ENCODE results near the gene CADM4. TPM values are rescaled to one million over a fixed set of nuclear protein-coding genes. Genes with fewer than 3 reads are reported as not detected.

CADM4 gene
- total and polyA plus RNA-seq, 9 of the 15 experiments (the other 6 are each of a cell fraction or from before 2014, with no cell fraction given) = 0.03 to 4.6 (median 1.3) TPM

DNA sequence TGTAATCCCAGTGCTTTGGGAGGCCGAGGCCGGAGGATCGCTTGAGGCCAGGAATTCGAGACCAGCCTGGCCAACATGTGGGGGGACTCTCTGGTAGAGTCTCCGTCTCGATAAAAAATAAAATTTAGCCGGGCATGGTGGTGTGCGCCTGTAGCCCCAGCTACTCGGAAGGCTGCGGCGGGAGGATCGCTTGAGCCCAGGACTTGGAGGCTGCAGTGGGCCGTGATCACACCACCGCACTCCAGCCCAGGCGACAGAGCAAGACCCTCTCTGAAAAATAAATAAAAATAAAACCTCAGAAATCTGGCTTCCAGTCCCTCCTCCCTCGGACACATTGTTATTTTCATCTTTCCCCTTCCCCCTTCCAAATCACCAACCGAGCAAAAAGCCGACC lies 44.0 kb downstream of the CADM4 start (continued):
- TF ChIP-seq, protein P1, sequence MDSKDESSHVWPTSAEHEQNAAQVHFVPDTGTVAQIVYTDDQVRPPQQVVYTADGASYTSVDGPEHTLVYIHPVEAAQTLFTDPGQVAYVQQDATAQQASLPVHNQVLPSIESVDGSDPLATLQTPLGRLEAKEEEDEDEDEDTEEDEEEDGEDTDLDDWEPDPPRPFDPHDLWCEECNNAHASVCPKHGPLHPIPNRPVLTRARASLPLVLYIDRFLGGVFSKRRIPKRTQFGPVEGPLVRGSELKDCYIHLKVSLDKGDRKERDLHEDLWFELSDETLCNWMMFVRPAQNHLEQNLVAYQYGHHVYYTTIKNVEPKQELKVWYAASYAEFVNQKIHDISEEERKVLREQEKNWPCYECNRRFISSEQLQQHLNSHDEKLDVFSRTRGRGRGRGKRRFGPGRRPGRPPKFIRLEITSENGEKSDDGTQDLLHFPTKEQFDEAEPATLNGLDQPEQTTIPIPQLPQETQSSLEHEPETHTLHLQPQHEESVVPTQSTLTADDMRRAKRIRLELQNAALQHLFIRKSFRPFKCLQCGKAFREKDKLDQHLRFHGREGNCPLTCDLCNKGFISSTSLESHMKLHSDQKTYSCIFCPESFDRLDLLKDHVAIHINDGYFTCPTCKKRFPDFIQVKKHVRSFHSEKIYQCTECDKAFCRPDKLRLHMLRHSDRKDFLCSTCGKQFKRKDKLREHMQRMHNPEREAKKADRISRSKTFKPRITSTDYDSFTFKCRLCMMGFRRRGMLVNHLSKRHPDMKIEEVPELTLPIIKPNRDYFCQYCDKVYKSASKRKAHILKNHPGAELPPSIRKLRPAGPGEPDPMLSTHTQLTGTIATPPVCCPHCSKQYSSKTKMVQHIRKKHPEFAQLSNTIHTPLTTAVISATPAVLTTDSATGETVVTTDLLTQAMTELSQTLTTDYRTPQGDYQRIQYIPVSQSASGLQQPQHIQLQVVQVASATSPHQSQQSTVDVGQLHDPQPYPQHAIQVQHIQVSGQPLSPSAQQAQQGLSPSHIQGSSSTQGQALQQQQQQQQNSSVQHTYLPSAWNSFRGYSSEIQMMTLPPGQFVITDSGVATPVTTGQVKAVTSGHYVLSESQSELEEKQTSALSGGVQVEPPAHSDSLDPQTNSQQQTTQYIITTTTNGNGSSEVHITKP (IDR thresholded peaks at IDR 0.05; ENCODE audit: partially characterized antibody) = no peak
- TF ChIP-seq POU5F1 (IDR thresholded peaks at IDR 0.05; ENCODE audit: borderline replicate concordance, low read depth, low read length, partially characterized antibody) = no peak
- TF ChIP-seq SP1 (CRISPR knock-in tag; IDR thresholded peaks at IDR 0.05) = no peak
- TF ChIP-seq TCF7 (IDR thresholded peaks at IDR 0.05; ENCODE audit: borderline replicate concordance) = no peak
- TF ChIP-seq CREBBP (IDR thresholded peaks at IDR 0.05; ENCODE audit: low read depth, low read length) = no peak
- no peak for TF ChIP-seq TSC22D4 (tag; IDR thresholded peaks at IDR 0.05)
- no peak for TF ChIP-seq RB1 (IDR thresholded peaks at IDR 0.05; ENCODE audit: low read depth)
- no peak for TF ChIP-seq ESRRB (CRISPR knock-in tag; IDR thresholded peaks at IDR 0.05; ENCODE audit: borderline replicate concordance)
- no peak for TF ChIP-seq ZNF280B (CRISPR knock-in tag; IDR thresholded peaks at IDR 0.05)
- peak; percentile 9; the same call in 1 of the 2 replicates for TF ChIP-seq PHF8 (IDR thresholded peaks at IDR 0.05; ENCODE audit: borderline replicate concordance, low read length)
- TF ChIP-seq THRB (CRISPR knock-in tag; conservative IDR thresholded peaks at IDR 0.05) = no peak
- 0 out of 2 replicates have a peak, but pooled peaks have one; percentile 9 for TF ChIP-seq DPF2 (IDR thresholded peaks at IDR 0.05)
- TF ChIP-seq THRA (IDR thresholded peaks at IDR 0.05) = no peak
- TF ChIP-seq TCFL5 (CRISPR knock-in tag; conservative IDR thresholded peaks at IDR 0.05) = no peak
- TF ChIP-seq TFAM (CRISPR knock-in tag; conservative IDR thresholded peaks at IDR 0.05) = no peak
- TF ChIP-seq ZNF121 (CRISPR knock-in tag; conservative IDR thresholded peaks at IDR 0.05) = no peak
- no peak for TF ChIP-seq HSF4 (CRISPR knock-in tag; IDR thresholded peaks at IDR 0.05; ENCODE audit: borderline replicate concordance)
- no peak for TF ChIP-seq HBP1 (CRISPR knock-in tag; IDR thresholded peaks at IDR 0.05)
